ENCODE data around the gene NAV2. TPM values are rescaled to one million over a fixed set of nuclear protein-coding genes. Genes with fewer than 3 reads are reported as not detected.

The NAV2 gene
- total and polyA plus RNA-seq, 2 experiments from 2014 or later = 26.0 to 45.0 TPM

DNA sequence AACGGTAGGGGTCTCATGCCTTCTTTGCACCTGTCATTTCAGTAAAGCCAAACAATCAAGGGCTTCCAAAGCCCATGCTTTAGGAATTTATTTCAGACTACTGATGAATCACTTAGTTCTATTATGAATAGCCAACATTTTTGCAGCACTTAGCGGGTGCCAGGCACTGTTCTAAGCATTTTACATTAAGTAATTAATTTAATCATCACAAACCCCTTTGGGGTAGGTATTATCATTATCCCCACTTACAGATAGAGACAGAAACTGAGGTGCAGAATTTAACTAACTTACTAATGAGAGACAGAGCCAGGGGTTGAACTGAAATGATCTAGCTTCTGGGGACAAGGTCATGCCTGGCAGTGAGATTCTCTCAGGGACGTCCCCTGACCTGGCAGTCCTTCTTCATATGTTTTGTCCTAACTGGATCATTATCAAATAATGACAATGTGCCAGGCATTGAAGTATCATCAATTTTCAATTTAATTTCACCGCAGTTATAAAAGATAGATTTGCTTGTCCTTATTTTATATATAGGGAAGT is 31.7 kb upstream of the NAV2 start:
- Mint-ChIP-seq H3K4me3 (no peak overlapping the region), H3K36me3 (ENCODE audit: low read depth) (no peaks in the 10 kb centered on the region), H3K9me3 (no peaks in the 10 kb centered on the region), H3K27me3 (ENCODE audit: insufficient read depth, low read depth, poor library complexity) (peaks cover 13% of the 10 kb centered on the region), H3K4me1 (peaks cover 31% of the 10 kb centered on the region), H3K27ac (no peak overlapping the region)
- Histone ChIP-seq H3K4me2 (0 out of 2 replicates have a peak overlapping the region, but pooled peaks have one; percentile 49), H3F3A (replicated peaks; ENCODE audit: low read depth) (no peaks in the 10 kb centered on the region), H2AFZ (no peak overlapping the region), H3K4me1 (ENCODE audit: insufficient read depth) (peaks cover 12% of the 10 kb centered on the region; the same call in 1 of the 2 replicates), H3K4me3 (no peak overlapping the region), H4K20me1 (replicated peaks; ENCODE audit: insufficient read depth) (no peaks in the 10 kb centered on the region), H3K36me3 (ENCODE audit: insufficient read depth) (no peaks in the 10 kb centered on the region), H3K79me2 (replicated peaks; ENCODE audit: insufficient read depth) (no peaks in the 10 kb centered on the region), H3K27ac (ENCODE audit: low read depth) (no peak overlapping the region), H3K9me2 (ENCODE audit: insufficient read depth) (no peaks in the 10 kb centered on the region; the same call in 1 of the 2 replicates), H3K27me3 (ENCODE audit: insufficient read depth) (no peaks in the 10 kb centered on the region)
- TF ChIP-seq ZNF114 (CRISPR knock-in tag; IDR thresholded peaks at IDR 0.05) (no peak), EZH2 (IDR thresholded peaks at IDR 0.05; ENCODE audit: low read depth, unreplicated experiment) (no peak), POLR2AphosphoS5 (IDR thresholded peaks at IDR 0.05; ENCODE audit: low read depth) (no peak), STAT1 (IDR thresholded peaks at IDR 0.05; ENCODE audit: unreplicated experiment) (no peak), ZNF331 (CRISPR knock-in tag; IDR thresholded peaks at IDR 0.05; ENCODE audit: low read depth) (no peak)
- no peak for ATAC-seq
- DNase-seq (ENCODE audit: low spot score) = no peak

- no peak overlapping the region for H3K4me3 ChIP-seq
- TF ChIP-seq ZNF331 (CRISPR knock-in tag; IDR thresholded peaks at IDR 0.05; ENCODE audit: low read depth) = no peak
- no peak for TF ChIP-seq STAT1 (IDR thresholded peaks at IDR 0.05; ENCODE audit: unreplicated experiment)
- TF ChIP-seq NANOG (IDR thresholded peaks at IDR 0.05; ENCODE audit: borderline replicate concordance) = no peak
- TF ChIP-seq, protein P1, sequence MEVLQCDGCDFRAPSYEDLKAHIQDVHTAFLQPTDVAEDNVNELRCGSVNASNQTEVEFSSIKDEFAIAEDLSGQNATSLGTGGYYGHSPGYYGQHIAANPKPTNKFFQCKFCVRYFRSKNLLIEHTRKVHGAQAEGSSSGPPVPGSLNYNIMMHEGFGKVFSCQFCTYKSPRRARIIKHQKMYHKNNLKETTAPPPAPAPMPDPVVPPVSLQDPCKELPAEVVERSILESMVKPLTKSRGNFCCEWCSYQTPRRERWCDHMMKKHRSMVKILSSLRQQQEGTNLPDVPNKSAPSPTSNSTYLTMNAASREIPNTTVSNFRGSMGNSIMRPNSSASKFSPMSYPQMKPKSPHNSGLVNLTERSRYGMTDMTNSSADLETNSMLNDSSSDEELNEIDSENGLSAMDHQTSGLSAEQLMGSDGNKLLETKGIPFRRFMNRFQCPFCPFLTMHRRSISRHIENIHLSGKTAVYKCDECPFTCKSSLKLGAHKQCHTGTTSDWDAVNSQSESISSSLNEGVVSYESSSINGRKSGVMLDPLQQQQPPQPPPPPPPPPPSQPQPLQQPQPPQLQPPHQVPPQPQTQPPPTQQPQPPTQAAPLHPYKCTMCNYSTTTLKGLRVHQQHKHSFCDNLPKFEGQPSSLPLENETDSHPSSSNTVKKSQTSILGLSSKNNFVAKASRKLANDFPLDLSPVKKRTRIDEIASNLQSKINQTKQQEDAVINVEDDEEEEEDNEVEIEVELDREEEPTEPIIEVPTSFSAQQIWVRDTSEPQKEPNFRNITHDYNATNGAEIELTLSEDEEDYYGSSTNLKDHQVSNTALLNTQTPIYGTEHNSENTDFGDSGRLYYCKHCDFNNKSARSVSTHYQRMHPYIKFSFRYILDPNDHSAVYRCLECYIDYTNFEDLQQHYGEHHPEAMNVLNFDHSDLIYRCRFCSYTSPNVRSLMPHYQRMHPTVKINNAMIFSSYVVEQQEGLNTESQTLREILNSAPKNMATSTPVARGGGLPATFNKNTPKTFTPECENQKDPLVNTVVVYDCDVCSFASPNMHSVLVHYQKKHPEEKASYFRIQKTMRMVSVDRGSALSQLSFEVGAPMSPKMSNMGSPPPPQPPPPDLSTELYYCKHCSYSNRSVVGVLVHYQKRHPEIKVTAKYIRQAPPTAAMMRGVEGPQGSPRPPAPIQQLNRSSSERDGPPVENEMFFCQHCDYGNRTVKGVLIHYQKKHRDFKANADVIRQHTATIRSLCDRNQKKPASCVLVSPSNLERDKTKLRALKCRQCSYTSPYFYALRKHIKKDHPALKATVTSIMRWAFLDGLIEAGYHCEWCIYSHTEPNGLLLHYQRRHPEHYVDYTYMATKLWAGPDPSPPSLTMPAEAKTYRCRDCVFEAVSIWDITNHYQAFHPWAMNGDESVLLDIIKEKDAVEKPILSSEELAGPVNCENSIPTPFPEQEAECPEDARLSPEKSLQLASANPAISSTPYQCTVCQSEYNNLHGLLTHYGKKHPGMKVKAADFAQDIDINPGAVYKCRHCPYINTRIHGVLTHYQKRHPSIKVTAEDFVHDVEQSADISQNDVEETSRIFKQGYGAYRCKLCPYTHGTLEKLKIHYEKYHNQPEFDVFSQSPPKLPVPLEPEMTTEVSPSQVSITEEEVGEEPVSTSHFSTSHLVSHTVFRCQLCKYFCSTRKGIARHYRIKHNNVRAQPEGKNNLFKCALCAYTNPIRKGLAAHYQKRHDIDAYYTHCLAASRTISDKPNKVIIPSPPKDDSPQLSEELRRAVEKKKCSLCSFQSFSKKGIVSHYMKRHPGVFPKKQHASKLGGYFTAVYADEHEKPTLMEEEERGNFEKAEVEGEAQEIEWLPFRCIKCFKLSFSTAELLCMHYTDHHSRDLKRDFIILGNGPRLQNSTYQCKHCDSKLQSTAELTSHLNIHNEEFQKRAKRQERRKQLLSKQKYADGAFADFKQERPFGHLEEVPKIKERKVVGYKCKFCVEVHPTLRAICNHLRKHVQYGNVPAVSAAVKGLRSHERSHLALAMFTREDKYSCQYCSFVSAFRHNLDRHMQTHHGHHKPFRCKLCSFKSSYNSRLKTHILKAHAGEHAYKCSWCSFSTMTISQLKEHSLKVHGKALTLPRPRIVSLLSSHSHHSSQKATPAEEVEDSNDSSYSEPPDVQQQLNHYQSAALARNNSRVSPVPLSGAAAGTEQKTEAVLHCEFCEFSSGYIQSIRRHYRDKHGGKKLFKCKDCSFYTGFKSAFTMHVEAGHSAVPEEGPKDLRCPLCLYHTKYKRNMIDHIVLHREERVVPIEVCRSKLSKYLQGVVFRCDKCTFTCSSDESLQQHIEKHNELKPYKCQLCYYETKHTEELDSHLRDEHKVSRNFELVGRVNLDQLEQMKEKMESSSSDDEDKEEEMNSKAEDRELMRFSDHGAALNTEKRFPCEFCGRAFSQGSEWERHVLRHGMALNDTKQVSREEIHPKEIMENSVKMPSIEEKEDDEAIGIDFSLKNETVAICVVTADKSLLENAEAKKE (CRISPR knock-in tag; IDR thresholded peaks at IDR 0.05) = no peak
- no peak for TF ChIP-seq EZH2phosphoT487 (IDR thresholded peaks at IDR 0.05; ENCODE audit: unreplicated experiment)
- no peak for TF ChIP-seq POLR2AphosphoS5 (IDR thresholded peaks at IDR 0.05; ENCODE audit: low read depth)
- TF ChIP-seq, protein P2, sequence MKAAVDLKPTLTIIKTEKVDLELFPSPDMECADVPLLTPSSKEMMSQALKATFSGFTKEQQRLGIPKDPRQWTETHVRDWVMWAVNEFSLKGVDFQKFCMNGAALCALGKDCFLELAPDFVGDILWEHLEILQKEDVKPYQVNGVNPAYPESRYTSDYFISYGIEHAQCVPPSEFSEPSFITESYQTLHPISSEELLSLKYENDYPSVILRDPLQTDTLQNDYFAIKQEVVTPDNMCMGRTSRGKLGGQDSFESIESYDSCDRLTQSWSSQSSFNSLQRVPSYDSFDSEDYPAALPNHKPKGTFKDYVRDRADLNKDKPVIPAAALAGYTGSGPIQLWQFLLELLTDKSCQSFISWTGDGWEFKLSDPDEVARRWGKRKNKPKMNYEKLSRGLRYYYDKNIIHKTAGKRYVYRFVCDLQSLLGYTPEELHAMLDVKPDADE (IDR thresholded peaks at IDR 0.05) = no peak
- TF ChIP-seq ZNF114 (CRISPR knock-in tag; IDR thresholded peaks at IDR 0.05) = no peak
- no peak for TF ChIP-seq JUNB (IDR thresholded peaks at IDR 0.05; ENCODE audit: unreplicated experiment)
- no peak for TF ChIP-seq EZH2 (IDR thresholded peaks at IDR 0.05; ENCODE audit: low read depth, unreplicated experiment)
- no peak for TF ChIP-seq CTCF (conservative IDR thresholded peaks at IDR 0.05; ENCODE audit: low read depth in 2 of 2)
Observed at GRCh38 chr11:19683141-19683805, 29.4 kb upstream of the NAV2 start.

More at GRCh38 chr11:19683141-19683805, 29.4 kb upstream of the NAV2 start:
- H3K36me3 ChIP-seq (ENCODE audit: insufficient read depth) = no peaks in the 10 kb centered on the region
- no peak overlapping the region for H3K4me2 ChIP-seq
- H3K27ac ChIP-seq (ENCODE audit: low read depth) = no peak overlapping the region
- peaks cover 21% of the 10 kb centered on the region for H3K4me1 Mint-ChIP-seq
- H4K20me1 ChIP-seq (replicated peaks; ENCODE audit: insufficient read depth) = no peaks in the 10 kb centered on the region
- DNase-seq (ENCODE audit: low spot score) (no peak), ATAC-seq (no peak)
- no peaks in the 10 kb centered on the region for H3F3A ChIP-seq (replicated peaks; ENCODE audit: low read depth)
- H3K36me3 Mint-ChIP-seq (ENCODE audit: low read depth) = no peaks in the 10 kb centered on the region
- H3K27me3 ChIP-seq (ENCODE audit: insufficient read depth) = no peaks in the 10 kb centered on the region
- no peak overlapping the region for H3K27ac Mint-ChIP-seq
- H3K9me2 ChIP-seq (ENCODE audit: insufficient read depth) = no peaks in the 10 kb centered on the region; the same call in 1 of the 2 replicates
- no peaks in the 10 kb centered on the region for H3K9me3 Mint-ChIP-seq
- H3K79me2 ChIP-seq (replicated peaks; ENCODE audit: insufficient read depth) = no peaks in the 10 kb centered on the region
- H2AFZ ChIP-seq = 0 out of 2 replicates have a peak overlapping the region, but pooled peaks have one; percentile 69
- H3K27me3 Mint-ChIP-seq (ENCODE audit: insufficient read depth, low read depth, poor library complexity) = peaks cover 14% of the 10 kb centered on the region
- peaks cover 12% of the 10 kb centered on the region; the same call in 1 of the 2 replicates for H3K4me1 ChIP-seq (ENCODE audit: insufficient read depth)
- no peak overlapping the region for H3K4me3 Mint-ChIP-seq

Data from GM23338 (cell line).